Prostate gland (tissue), 2 donors: Measurements from ENCODE around the gene ZNF385B. TPM values are rescaled to one million over a fixed set of nuclear protein-coding genes. Genes with fewer than 3 reads are reported as not detected.

Source experiments
- DNase-seq: peaks from one replicate; pipeline ENCODE4 v3.0.0-alpha.2; 2019; ENCODE audit warnings: low spot score
- H3K27ac ChIP-seq, 2 donors: fragments of 200-600 bp; sonication (generic); 2 replicates each; pipeline ENCODE4 v1.5.1; 2017 to 2019
- H3K27me3 ChIP-seq: fragments of 200-600 bp; sonication (generic); replicated peaks from 2 replicates; pipeline ENCODE4 v1.5.1; 2019; ENCODE audit not compliant: insufficient read depth
- H3K36me3 ChIP-seq, 2 donors: fragments of 200-600 bp; sonication (generic); 1 replicate in 1 of 2; 2 replicates in 1 of 2; pipeline versions ENCODE4 v1.5.1 to v1.8.1; 2017 to 2019
- H3K4me1 ChIP-seq: fragments of 200-600 bp; sonication (generic); replicated peaks from 2 replicates; pipeline ENCODE4 v1.5.1; 2019
- H3K4me3 ChIP-seq, 2 donors: fragments of 200-600 bp; sonication (generic); 2 replicates each; pipeline ENCODE4 v1.5.1; 2017 to 2019
- H3K9me3 ChIP-seq: fragments of 200-600 bp; sonication (generic); 2 replicates; pipeline ENCODE4 v1.5.1; 2017
- POLR2A ChIP-seq: fragments of 450-650 bp; IDR thresholded peaks from one replicate; pipeline ENCODE4 v1.6.1; 2016; ENCODE audit warnings: antibody characterized with exemption, mild to moderate bottlenecking
- POLR2AphosphoS5 ChIP-seq: sonication (generic); formaldehyde crosslinking; IDR thresholded peaks from one replicate; pipeline ENCODE4 v1.6.1; 2017; ENCODE audit warnings: antibody characterized with exemption
- WGBS: methylation state at CpG from one replicate; pipeline ENCODE4 v1.1.5; 2018; 5-methylcytosine and 5-hydroxymethylcytosine counted together
- intact Hi-C: fragments of 100-400 bp; cut with DNase I; formaldehyde crosslinking; loops from one replicate; pipeline ENCODE4 v1.14.2; 2022
- total RNA-seq, 2 donors: library from RNA; depleted of rRNA; stranded (reverse); fragments of >200 nt; gene quantifications; one replicate each; pipeline ENCODE4 v1.1.0, GENCODE V29; 2016
- TF ChIP-seq, protein P1 (sequence below), 4 experiments: fragments of 200-600 bp in 2 of 4; fragments of 450-650 bp in 2 of 4; sonication (generic) in 2 of 4; IDR thresholded peaks; 1 replicate in 3 of 4; 2 replicates in 1 of 4; pipeline ENCODE4 v1.5.1; 2016 to 2019; ENCODE audit warnings: antibody characterized with exemption in 4 of 4, mild to moderate bottlenecking in 2 of 4, moderate library complexity in 2 of 4

The ZNF385B gene
- total RNA-seq, 2 donors from 2014 or later, result 4.9 to 35.7 TPM

- WGBS, result 76% methylated on average over 4 of the region's 4 CpGs
- intact Hi-C loops, result no loop called here
- no peak for TF ChIP-seq POLR2A
- TF ChIP-seq POLR2AphosphoS5, result no peak
- TF ChIP-seq, protein P1, sequence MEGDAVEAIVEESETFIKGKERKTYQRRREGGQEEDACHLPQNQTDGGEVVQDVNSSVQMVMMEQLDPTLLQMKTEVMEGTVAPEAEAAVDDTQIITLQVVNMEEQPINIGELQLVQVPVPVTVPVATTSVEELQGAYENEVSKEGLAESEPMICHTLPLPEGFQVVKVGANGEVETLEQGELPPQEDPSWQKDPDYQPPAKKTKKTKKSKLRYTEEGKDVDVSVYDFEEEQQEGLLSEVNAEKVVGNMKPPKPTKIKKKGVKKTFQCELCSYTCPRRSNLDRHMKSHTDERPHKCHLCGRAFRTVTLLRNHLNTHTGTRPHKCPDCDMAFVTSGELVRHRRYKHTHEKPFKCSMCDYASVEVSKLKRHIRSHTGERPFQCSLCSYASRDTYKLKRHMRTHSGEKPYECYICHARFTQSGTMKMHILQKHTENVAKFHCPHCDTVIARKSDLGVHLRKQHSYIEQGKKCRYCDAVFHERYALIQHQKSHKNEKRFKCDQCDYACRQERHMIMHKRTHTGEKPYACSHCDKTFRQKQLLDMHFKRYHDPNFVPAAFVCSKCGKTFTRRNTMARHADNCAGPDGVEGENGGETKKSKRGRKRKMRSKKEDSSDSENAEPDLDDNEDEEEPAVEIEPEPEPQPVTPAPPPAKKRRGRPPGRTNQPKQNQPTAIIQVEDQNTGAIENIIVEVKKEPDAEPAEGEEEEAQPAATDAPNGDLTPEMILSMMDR (IDR thresholded peaks at IDR 0.05), result no peak
These were observed 422.8 kb downstream of the ZNF385B start for GRCh38 chr2:179438654-179439053.

DNA sequence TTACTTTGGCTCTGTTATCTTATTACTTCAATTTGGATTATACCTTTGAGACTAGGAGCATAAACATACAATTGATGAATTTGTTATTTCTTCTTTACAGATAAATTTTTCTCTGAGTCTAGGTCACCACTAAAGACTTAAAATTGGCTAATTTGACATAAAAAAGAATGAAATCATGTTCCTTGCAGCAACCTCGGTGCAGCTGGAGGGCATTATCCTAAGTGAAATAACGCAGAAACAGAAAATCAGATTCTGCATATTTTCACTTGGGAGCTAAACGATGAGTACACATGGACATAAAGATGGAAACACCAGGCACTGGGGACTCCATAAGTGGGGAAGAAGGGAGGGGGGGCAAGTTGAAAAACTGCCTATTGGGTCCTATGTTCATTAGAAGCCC lies 424.0 kb downstream of the ZNF385B start:
- H3K4me3 ChIP-seq, result no peak overlapping the region
- no peaks in the 10 kb centered on the region for H3K4me1 ChIP-seq
- no peak for DNase-seq
- no peaks in the 10 kb centered on the region for H3K27me3 ChIP-seq
- no peaks in the 10 kb centered on the region for H3K36me3 ChIP-seq
- H3K9me3 ChIP-seq, result no peaks in the 10 kb centered on the region
- H3K27ac ChIP-seq, result no peak overlapping the region
- TF ChIP-seq POLR2A (no peak), POLR2AphosphoS5 (no peak)
- TF ChIP-seq, protein P1 (IDR thresholded peaks at IDR 0.05), result no peak
- intact Hi-C loops, result no loop called here
- 82% methylated on average over 3 of the region's 3 CpGs for WGBS

More at GRCh38 chr2:179438654-179439053, 422.8 kb downstream of the ZNF385B start:
- Histone ChIP-seq H3K9me3 (no peaks in the 10 kb centered on the region), H3K36me3 (no peaks in the 10 kb centered on the region), H3K27ac (no peak overlapping the region), H3K27me3 (no peaks in the 10 kb centered on the region), H3K4me3 (no peak overlapping the region), H3K4me1 (peaks cover 6% of the 10 kb centered on the region)
- DNase-seq, result no peak

- Histone ChIP-seq H3K27me3 (no peaks in the 10 kb centered on the region), H3K4me1 (no peaks in the 10 kb centered on the region), H3K27ac (no peak overlapping the region), H3K9me3 (no peaks in the 10 kb centered on the region), H3K4me3 (no peak overlapping the region), H3K36me3 (no peaks in the 10 kb centered on the region)
- intact Hi-C loops, result no loop called here
- WGBS, result 79% methylated on average over 2 of the region's 2 CpGs
- TF ChIP-seq POLR2A (no peak), POLR2AphosphoS5 (no peak)
- TF ChIP-seq, protein P1 (IDR thresholded peaks at IDR 0.05), result no peak
- no peak for DNase-seq
These were observed 425.8 kb downstream of the ZNF385B start for GRCh38 chr2:179435566-179435965.

DNA sequence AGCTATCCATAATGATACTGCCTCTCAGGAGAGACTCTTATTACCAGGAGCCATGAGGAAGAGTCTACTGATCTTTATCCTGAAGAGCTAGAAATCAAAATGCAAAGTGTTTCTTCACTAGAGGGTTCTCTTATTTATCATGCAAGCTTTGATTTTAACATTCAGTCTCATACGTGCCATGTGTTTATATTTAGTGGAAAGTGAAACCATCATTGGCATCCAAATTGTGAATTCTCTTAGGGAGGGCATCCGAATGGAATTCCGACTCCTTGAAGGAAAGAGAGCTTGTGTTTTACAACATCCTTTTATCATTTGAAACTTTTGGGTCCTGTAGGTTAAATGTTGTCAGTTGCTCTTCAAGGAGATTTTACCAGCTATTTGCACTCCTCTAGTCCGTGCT lies 426.4 kb downstream of the ZNF385B start:
- H3K36me3 ChIP-seq, result no peaks in the 10 kb centered on the region
- H3K27me3 ChIP-seq, result no peaks in the 10 kb centered on the region
- H3K27ac ChIP-seq, result no peak overlapping the region
- no peak overlapping the region for H3K4me3 ChIP-seq
- H3K4me1 ChIP-seq, result no peaks in the 10 kb centered on the region
- no peak for DNase-seq
- TF ChIP-seq, protein P1 (IDR thresholded peaks at IDR 0.05), result no peak
- TF ChIP-seq POLR2A (no peak), POLR2AphosphoS5 (no peak)
- H3K9me3 ChIP-seq, result no peaks in the 10 kb centered on the region
- 82% methylated on average over 4 of the region's 4 CpGs for WGBS
- intact Hi-C loops, result no loop called here

GRCh38 chr2:179434357-179434756 lies 427.1 kb downstream of the ZNF385B start:
- H3K27me3 ChIP-seq, result no peaks in the 10 kb centered on the region

More at GRCh38 chr2:179434357-179434756, 427.1 kb downstream of the ZNF385B start:
- no peak for DNase-seq
- intact Hi-C loops, result no loop called here
- Histone ChIP-seq H3K4me1 (no peaks in the 10 kb centered on the region), H3K4me3 (no peak overlapping the region), H3K27ac (no peak overlapping the region), H3K36me3 (no peaks in the 10 kb centered on the region), H3K9me3 (no peaks in the 10 kb centered on the region)
- 100% methylated on average over 1 of the region's 1 CpG for WGBS
- TF ChIP-seq POLR2A, result no peak
- no peak for TF ChIP-seq POLR2AphosphoS5
